ENCODE data around the gene PIK3R3. TPM values are rescaled to one million over a fixed set of nuclear protein-coding genes. Genes with fewer than 3 reads are reported as not detected.

The PIK3R3 gene
- total RNA-seq, 1 experiment from 2014 or later: 3.6 TPM

DNA sequence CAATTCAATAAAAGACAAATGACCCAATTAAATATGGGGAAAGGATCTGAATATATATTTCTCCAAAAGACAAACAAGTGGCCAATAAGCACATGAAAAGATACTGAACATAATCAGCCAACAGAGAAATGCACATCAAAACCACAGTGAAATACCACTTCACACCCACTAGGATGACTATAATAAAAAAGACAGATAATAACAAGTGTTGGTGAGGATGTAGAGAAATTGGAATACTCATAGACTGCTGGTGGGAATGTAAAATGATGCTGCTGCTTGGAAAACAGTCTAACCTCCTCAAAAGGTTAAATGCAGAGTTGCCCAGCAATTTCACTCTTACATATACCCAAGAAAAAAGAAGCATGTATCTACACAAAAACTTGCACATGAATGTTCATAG, 48.9 kb downstream of the PIK3R3 start:
- intact Hi-C loops (cut with micrococcal nuclease; ENCODE audit: unreplicated experiment): no loop called here
- H3K4me1 Mint-ChIP-seq (ENCODE audit: low read depth, unreplicated experiment): no peaks in the 10 kb centered on the region
- no TSS peak for BruUV-seq (replicated peaks)

DNA sequence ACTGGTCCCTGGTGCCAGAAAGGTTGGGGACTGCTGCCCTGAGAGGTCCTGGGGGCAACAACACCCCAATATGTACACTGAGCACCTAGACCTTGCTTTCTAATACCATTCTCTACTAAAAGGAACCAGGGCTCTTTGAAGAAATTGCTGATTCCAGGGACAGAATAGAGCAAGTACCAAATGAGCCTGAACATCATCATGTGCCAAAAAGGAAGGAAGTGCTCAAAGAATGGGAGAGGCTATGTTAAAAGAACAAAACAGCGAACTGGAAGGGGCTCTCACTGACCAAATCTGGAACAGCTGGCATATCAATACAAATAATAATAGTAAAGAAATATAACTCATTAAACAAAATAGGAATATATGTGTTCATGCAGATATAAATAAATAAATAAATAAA, 50.8 kb downstream of the PIK3R3 start:
- ChIA-PET POLR2A (no interaction called here), CTCF (no interaction called here)
- Mint-ChIP-seq H3K36me3 (ENCODE audit: insufficient read depth, unreplicated experiment) (no peaks in the 10 kb centered on the region), H3K9me3 (ENCODE audit: unreplicated experiment) (no peaks in the 10 kb centered on the region), H3K27ac (ENCODE audit: unreplicated experiment) (no peak overlapping the region), H3K27me3 (ENCODE audit: insufficient read depth, unreplicated experiment) (no peaks in the 10 kb centered on the region), H3K4me1 (ENCODE audit: low read depth, unreplicated experiment) (no peaks in the 10 kb centered on the region), H3K4me3 (ENCODE audit: unreplicated experiment) (no peak overlapping the region)
- DNase-seq: no peak
- Histone ChIP-seq H3K36me3 (ENCODE audit: control insufficient read depth, insufficient read depth, low read length) (no peaks in the 10 kb centered on the region), H3K4me1 (no peaks in the 10 kb centered on the region), H3K27me3 (replicated peaks; ENCODE audit: control insufficient read depth, insufficient read depth, low read length) (no peaks in the 10 kb centered on the region), H3K9me3 (no peaks in the 10 kb centered on the region), H3K4me3 (ENCODE audit: low read depth, low read length) (no peak overlapping the region)
- BruUV-seq (replicated peaks): no TSS peak
- no peak for TF ChIP-seq CTCF (IDR thresholded peaks at IDR 0.05; ENCODE audit: insufficient read depth in 1 of 2, low read depth in 1 of 2, low read length in 1 of 2, severe bottlenecking in 1 of 2, unreplicated experiment in 1 of 2)
- intact Hi-C loops (cut with micrococcal nuclease; ENCODE audit: unreplicated experiment): no loop called here

More for the DNA sequence above, 48.9 kb downstream of the PIK3R3 start:
- Histone ChIP-seq H3K9me3 (no peaks in the 10 kb centered on the region), H3K4me1 (no peaks in the 10 kb centered on the region), H3K36me3 (ENCODE audit: control insufficient read depth, insufficient read depth, low read length) (no peaks in the 10 kb centered on the region), H3K4me3 (ENCODE audit: low read depth, low read length) (no peak overlapping the region), H3K27me3 (replicated peaks; ENCODE audit: control insufficient read depth, insufficient read depth, low read length) (no peaks in the 10 kb centered on the region)
- Mint-ChIP-seq H3K27ac (ENCODE audit: unreplicated experiment) (no peak overlapping the region), H3K4me3 (ENCODE audit: unreplicated experiment) (no peak overlapping the region), H3K27me3 (ENCODE audit: insufficient read depth, unreplicated experiment) (no peaks in the 10 kb centered on the region), H3K9me3 (ENCODE audit: unreplicated experiment) (no peaks in the 10 kb centered on the region), H3K36me3 (ENCODE audit: insufficient read depth, unreplicated experiment) (no peaks in the 10 kb centered on the region)
- no peak for DNase-seq
- ChIA-PET POLR2A (no interaction called here), CTCF (no interaction called here)
- no peak for TF ChIP-seq CTCF (IDR thresholded peaks at IDR 0.05; ENCODE audit: insufficient read depth in 1 of 2, low read depth in 1 of 2, low read length in 1 of 2, severe bottlenecking in 1 of 2, unreplicated experiment in 1 of 2)

GRCh38 chr1:46081206-46081605, 51.2 kb downstream of the PIK3R3 start:
- Mint-ChIP-seq H3K4me1 (ENCODE audit: low read depth, unreplicated experiment) (no peaks in the 10 kb centered on the region), H3K27ac (ENCODE audit: unreplicated experiment) (no peak overlapping the region), H3K36me3 (ENCODE audit: insufficient read depth, unreplicated experiment) (no peaks in the 10 kb centered on the region), H3K27me3 (ENCODE audit: insufficient read depth, unreplicated experiment) (no peaks in the 10 kb centered on the region), H3K4me3 (ENCODE audit: unreplicated experiment) (no peak overlapping the region), H3K9me3 (ENCODE audit: unreplicated experiment) (no peaks in the 10 kb centered on the region)
- H3K27me3 ChIP-seq (replicated peaks; ENCODE audit: control insufficient read depth, insufficient read depth, low read length): no peaks in the 10 kb centered on the region
- CTCF ChIA-PET: no interaction called here
- H3K4me3 ChIP-seq (ENCODE audit: low read depth, low read length): no peak overlapping the region
- no peaks in the 10 kb centered on the region for H3K9me3 ChIP-seq
- intact Hi-C loops (cut with micrococcal nuclease; ENCODE audit: unreplicated experiment): no loop called here
- TF ChIP-seq CTCF (IDR thresholded peaks at IDR 0.05; ENCODE audit: insufficient read depth in 1 of 2, low read depth in 1 of 2, low read length in 1 of 2, severe bottlenecking in 1 of 2, unreplicated experiment in 1 of 2): no peak
- H3K4me1 ChIP-seq: no peaks in the 10 kb centered on the region
- H3K36me3 ChIP-seq (ENCODE audit: control insufficient read depth, insufficient read depth, low read length): no peaks in the 10 kb centered on the region
- DNase-seq: no peak
- POLR2A ChIA-PET: no interaction called here
- BruUV-seq (replicated peaks): no TSS peak
